HFF-Myc (cell line): ENCODE measurements around the gene PON3.
A peak's percentile ranks its signal among the peaks of the same experiment; 100 is the strongest.

Experiments
- DNase-seq: peaks from one replicate; pipeline ENCODE4 v3.0.0-alpha.2; 2011; ENCODE audit warnings: low read depth; ENCODE audit errors: extremely low read depth
- H3K4me3 ChIP-seq: replicated peaks from 2 replicates; pipeline ENCODE4 v1.5.1; 2011; ENCODE audit warnings: low read depth, mild to moderate bottlenecking, control low read depth, low read length
- TF ChIP-seq, protein P1 (sequence below): IDR thresholded peaks from 2 replicates; pipeline ENCODE4 v1.5.1; 2012; ENCODE audit warnings: mild to moderate bottlenecking, low read depth, low read length, control low read depth; ENCODE audit errors: missing control alignments

The PON3 gene

DNA sequence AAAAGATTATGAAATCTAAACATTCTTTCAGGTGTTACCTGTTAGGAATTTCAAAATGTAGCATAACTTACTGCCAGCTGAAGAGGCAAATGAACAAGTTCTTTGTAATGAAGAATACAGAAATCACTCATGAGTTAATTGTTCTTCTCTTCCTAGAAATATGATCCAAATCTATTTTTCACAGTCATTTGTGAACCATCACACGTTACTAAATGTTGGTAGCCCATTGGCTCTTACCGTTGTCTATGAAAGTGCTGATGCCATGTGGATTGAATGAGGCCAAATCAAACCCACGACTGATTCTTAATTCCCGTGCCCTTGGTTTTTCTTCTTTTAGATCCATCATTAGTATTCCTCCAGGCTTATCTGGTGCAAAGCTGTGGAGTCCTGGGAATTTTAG is 15.9 kb upstream of the PON3 start:
- TF ChIP-seq, protein P1, sequence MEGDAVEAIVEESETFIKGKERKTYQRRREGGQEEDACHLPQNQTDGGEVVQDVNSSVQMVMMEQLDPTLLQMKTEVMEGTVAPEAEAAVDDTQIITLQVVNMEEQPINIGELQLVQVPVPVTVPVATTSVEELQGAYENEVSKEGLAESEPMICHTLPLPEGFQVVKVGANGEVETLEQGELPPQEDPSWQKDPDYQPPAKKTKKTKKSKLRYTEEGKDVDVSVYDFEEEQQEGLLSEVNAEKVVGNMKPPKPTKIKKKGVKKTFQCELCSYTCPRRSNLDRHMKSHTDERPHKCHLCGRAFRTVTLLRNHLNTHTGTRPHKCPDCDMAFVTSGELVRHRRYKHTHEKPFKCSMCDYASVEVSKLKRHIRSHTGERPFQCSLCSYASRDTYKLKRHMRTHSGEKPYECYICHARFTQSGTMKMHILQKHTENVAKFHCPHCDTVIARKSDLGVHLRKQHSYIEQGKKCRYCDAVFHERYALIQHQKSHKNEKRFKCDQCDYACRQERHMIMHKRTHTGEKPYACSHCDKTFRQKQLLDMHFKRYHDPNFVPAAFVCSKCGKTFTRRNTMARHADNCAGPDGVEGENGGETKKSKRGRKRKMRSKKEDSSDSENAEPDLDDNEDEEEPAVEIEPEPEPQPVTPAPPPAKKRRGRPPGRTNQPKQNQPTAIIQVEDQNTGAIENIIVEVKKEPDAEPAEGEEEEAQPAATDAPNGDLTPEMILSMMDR: no peak
- DNase-seq: no peak

DNA sequence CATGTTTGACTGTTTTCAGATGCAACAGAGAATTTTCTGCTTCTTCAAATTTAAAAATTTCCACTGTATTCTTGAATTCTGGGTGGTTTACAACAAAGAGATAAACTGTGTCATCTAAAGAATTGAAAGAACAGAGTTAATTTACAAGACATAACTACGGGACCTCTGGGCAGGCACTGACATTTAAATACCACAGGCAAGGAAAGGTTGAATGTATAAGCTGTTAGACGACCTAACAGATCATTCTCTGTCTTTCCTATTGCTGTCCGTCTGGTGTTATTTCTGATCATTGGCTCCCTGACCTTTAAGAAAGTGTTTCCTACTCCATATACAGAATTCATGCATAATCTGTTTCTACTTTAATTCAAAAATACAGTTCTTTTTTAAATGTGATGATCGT is 15.5 kb upstream of the PON3 start:
- TF ChIP-seq, protein P1: no peak
- H3K4me3 ChIP-seq: no peak overlapping the region
- no peak for DNase-seq

More for the DNA sequence above, 15.9 kb upstream of the PON3 start:
- H3K4me3 ChIP-seq: no peak overlapping the region

DNA sequence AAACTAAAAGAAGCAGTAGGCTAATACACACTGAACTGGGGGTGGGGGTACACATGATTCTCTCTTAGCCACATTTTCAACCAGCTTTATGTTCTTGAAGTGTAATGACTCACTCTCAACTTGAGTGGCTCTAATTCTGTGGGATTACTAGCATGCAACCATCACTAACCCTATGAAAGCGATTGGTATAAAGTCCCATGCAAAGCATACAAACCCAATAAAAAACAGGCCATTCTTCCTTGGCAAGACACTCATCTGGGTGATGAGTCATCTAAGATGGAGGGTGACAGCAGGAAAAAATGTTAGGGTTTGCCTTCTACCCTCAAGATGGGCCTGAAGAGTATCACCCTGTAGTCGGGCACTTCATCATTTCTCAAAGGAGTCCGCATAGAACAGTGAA is 14.9 kb upstream of the PON3 start:
- peak; percentile 25 for DNase-seq
- TF ChIP-seq, protein P1: no peak
- no peak overlapping the region for H3K4me3 ChIP-seq

DNA sequence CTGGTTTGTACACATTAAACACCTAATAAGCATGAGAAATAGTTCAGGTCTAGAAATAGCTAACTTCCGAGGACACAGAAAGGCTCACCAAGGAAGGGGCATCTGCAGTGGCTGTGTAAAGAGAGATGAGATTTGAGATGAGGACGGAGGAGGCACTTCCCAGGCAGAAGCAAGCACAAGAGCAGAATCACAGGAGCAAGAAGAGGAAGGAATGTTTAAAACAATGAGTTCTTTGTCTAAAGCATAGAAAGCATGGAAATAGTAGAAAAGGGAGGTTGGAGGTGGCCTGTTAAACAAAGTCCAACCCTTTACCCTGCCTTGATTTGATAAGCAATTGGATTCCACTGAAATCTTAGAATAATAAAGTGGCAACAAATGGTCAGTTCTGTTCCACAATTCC is 11.6 kb upstream of the PON3 start:
- no peak overlapping the region for H3K4me3 ChIP-seq
- DNase-seq: no peak
- TF ChIP-seq, protein P1: no peak

DNA sequence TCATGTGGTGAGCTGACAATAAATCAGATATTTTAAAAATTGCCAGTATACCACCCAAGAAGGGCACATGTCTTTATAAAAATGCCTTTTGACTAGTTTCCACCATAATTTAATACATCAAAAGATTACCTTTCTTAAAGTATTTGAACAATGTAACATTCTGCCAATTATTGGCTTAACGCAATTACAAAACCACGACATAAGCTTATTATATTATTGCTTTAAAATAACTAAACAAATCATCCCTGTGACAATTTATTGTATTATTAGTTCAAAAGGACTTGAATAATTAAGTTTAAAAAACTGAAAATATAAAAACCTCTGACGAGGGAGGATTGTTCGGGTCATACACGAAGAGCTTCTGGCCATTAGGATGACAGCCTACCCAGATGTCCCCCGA is 9.6 kb upstream of the PON3 start:
- TF ChIP-seq, protein P1: no peak
- H3K4me3 ChIP-seq: no peak overlapping the region
- no peak for DNase-seq

DNA sequence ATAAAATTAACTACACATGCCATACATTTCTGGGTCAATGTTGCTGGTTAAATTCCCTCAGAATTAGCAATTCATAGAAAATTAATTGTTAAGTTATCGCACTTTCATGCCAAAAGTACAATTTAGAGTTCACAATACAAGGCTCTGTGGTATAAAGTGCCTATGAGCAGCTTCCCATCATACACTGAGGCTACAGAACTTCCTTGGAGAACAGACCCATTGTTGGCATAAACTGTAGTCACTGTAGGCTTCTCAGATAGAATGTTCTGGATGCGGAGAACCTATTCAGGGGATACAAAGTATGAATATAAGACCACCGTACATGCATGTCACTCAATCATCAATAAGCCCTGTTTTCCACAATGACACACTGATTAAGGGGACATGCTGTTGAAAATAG is 9.0 kb upstream of the PON3 start:
- no peak overlapping the region for H3K4me3 ChIP-seq
- no peak for DNase-seq
- TF ChIP-seq, protein P1: no peak

DNA sequence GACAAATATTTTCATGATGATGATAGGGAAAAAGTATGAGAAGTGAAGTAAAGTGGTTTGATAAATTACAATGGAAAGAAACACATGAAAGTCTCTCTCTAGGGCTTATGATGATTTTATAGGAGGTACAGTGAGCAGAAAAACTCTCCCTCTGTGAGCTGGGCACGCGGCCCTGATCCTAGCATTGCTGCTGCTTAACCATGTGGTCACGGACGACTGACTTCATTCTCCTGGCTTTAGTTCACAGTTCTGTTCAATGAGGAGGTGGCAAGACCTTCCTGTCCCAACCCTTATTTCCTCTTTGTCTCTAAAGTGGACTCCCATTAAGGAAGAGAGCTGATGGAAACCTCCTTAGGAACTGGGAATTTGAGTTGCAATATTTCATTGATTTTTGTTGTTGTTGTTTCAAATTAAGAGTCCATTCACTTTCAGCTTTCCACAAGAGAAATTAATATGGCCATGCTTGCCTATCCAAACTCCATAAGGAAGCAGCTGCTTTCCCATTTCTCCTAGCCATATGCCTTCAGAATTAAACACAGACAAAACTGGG is 8.2 kb upstream of the PON3 start:
- TF ChIP-seq, protein P1: no peak
- H3K4me3 ChIP-seq: no peak overlapping the region
- no peak for DNase-seq
